B cell (primary cell): ENCODE measurements around the gene FAM131C. TPM values are rescaled to one million over a fixed set of nuclear protein-coding genes. Genes with fewer than 3 reads are reported as not detected.

Experiments used
- polyA plus RNA-seq: library from polyadenylated mRNA; depleted of rRNA; stranded (reverse); fragments of >200 nt; gene quantifications from 2 replicates; pipeline ENCODE4 v1.2.3, GENCODE V29; 2012
- total RNA-seq, 2 donors: library from RNA; stranded (reverse); fragments of 120-200 nt in 1 of 2; gene quantifications; 1 replicate in 1 of 2; 2 replicates in 1 of 2; pipeline versions ENCODE4 v1.2.3 to v1.2.4, GENCODE V29; 2013 to 2022

Gene FAM131C
- total and polyA plus RNA-seq, 2 donors (not counting 1 experiment from before 2014, with no cell fraction given) = 0.37 TPM; not detected in 1

Other genes with a start within 250 kb of the FAM131C start
- 126 and 140 TPM in 2 replicates for gene SPEN, start 225.9 kb downstream of the FAM131C start, total RNA-seq
- 29.1 and 48.4 TPM in 2 replicates for gene SPEN, start 225.9 kb downstream of the FAM131C start, polyA plus RNA-seq
- gene ZBTB17, start 97.5 kb downstream of the FAM131C start, total RNA-seq = 94.1 and 101 TPM in 2 replicates
- 157 and 201 TPM in 2 replicates for gene ZBTB17, start 97.5 kb downstream of the FAM131C start, polyA plus RNA-seq
- gene SRARP, start 69.4 kb downstream of the FAM131C start, total RNA-seq = not detected in 2 replicates
- gene SRARP, start 69.4 kb downstream of the FAM131C start, polyA plus RNA-seq = not detected in 2 replicates
- gene HSPB7, start 55.6 kb downstream of the FAM131C start, total RNA-seq = not detected in 2 replicates
- not detected in 2 replicates for gene HSPB7, start 55.6 kb downstream of the FAM131C start, polyA plus RNA-seq
- gene CLCNKA, start 51.6 kb downstream of the FAM131C start, total RNA-seq = 0.19 TPM in 1 of 2 replicates, not detected in the other
- gene CLCNKA, start 51.6 kb downstream of the FAM131C start, polyA plus RNA-seq = 0.03 TPM in 1 of 2 replicates, not detected in the other
- gene CLCNKB, start 29.9 kb downstream of the FAM131C start, total RNA-seq = not detected in 2 replicates
- gene CLCNKB, start 29.9 kb downstream of the FAM131C start, polyA plus RNA-seq = not detected in 2 replicates
- 0.12 and 0.46 TPM in 2 replicates for gene EPHA2, start 82.4 kb upstream of the FAM131C start, total RNA-seq
- gene EPHA2, start 82.4 kb upstream of the FAM131C start, polyA plus RNA-seq = 0.06 TPM in 1 of 2 replicates, not detected in the other
- gene ARHGEF19, start 139.0 kb upstream of the FAM131C start, total RNA-seq = 13.9 and 14.5 TPM in 2 replicates
- gene ARHGEF19, start 139.0 kb upstream of the FAM131C start, polyA plus RNA-seq = 15.3 and 20.9 TPM in 2 replicates
- gene CPLANE2, start 163.5 kb upstream of the FAM131C start, total RNA-seq = 11.1 and 14.3 TPM in 2 replicates
- 5.7 and 6.3 TPM in 2 replicates for gene CPLANE2, start 163.5 kb upstream of the FAM131C start, polyA plus RNA-seq